Fibroblast of pulmonary artery (primary cell): ENCODE data around the gene IRAK2.

Experiments
- DNase-seq: peaks from one replicate; pipeline ENCODE4 v3.0.0-alpha.2; 2010; ENCODE audit warnings: low read depth
- H3K4me3 ChIP-seq: replicated peaks from 2 replicates; pipeline ENCODE4 v1.5.1; 2011; ENCODE audit warnings: low read depth, mild to moderate bottlenecking, control low read depth, low read length, moderate library complexity
- TF ChIP-seq, protein P1 (sequence below): IDR thresholded peaks from 2 replicates; pipeline ENCODE4 v1.5.1; 2011; ENCODE audit warnings: mild to moderate bottlenecking, control low read depth, low read length, inconsistent platforms; ENCODE audit errors: missing control alignments

The IRAK2 gene

DNA sequence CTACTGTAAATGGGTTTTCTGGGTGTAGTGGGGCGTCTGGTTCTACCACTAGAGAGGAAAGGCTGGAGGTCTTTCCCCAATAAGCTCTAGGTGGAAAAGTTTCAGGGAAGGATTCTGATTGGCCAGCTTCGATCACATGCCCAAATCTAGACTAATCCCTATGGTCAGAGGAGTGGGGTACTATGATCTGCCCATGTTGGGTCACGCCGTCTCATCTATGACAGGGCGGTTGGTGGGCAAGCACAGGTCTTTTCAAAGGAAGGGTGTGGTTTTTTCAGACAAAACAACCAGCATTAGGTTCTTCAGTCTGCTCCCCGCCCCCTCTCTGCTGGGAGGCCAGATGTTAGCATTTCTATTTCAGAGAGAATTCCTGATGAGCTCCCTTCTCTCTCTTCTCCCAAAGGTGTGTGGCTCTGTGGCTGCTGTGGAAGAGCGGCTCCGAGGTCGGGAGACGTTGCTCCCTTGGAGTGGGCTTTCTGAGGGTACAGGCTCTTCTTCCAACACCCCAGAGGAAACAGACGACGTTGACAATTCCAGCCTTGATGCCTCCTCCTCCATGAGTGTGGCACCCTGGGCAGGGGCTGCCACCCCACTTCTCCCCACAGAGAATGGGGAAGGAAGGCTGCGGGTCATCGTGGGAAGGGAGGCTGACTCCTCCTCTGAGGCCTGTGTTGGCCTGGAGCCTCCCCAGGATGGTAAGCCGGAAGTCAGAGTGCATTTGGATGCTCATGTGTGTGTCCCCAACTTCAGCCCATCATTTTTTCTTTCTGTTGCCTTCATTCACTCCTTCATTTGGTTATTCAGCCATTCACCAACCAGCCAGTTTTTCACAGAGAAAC, 73.8 kb downstream of the IRAK2 start:
- TF ChIP-seq, protein P1, sequence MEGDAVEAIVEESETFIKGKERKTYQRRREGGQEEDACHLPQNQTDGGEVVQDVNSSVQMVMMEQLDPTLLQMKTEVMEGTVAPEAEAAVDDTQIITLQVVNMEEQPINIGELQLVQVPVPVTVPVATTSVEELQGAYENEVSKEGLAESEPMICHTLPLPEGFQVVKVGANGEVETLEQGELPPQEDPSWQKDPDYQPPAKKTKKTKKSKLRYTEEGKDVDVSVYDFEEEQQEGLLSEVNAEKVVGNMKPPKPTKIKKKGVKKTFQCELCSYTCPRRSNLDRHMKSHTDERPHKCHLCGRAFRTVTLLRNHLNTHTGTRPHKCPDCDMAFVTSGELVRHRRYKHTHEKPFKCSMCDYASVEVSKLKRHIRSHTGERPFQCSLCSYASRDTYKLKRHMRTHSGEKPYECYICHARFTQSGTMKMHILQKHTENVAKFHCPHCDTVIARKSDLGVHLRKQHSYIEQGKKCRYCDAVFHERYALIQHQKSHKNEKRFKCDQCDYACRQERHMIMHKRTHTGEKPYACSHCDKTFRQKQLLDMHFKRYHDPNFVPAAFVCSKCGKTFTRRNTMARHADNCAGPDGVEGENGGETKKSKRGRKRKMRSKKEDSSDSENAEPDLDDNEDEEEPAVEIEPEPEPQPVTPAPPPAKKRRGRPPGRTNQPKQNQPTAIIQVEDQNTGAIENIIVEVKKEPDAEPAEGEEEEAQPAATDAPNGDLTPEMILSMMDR: no peak
- H3K4me3 ChIP-seq: no peak overlapping the region
- DNase-seq: no peak

DNA sequence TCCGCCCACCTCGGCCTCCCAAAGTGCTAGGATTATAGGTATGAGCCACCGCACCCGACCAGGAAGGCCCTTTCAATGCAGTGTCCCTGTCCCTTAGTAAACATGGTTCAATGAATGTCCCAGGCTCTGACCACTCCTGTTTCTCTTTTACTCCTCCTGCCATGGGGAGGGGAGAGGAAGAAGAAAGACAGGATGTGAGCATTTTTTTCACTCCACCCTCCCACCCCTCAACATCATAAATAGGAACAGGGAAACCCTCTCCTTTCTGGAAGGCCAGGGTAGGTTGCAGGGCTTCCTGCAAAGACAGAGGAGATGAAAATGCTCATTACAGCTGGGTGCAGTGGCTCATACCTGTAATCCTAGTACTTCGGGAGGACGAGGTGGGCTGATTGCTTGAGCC, 76.1 kb downstream of the IRAK2 start:
- DNase-seq: no peak
- TF ChIP-seq, protein P1: no peak
- no peak overlapping the region for H3K4me3 ChIP-seq

DNA sequence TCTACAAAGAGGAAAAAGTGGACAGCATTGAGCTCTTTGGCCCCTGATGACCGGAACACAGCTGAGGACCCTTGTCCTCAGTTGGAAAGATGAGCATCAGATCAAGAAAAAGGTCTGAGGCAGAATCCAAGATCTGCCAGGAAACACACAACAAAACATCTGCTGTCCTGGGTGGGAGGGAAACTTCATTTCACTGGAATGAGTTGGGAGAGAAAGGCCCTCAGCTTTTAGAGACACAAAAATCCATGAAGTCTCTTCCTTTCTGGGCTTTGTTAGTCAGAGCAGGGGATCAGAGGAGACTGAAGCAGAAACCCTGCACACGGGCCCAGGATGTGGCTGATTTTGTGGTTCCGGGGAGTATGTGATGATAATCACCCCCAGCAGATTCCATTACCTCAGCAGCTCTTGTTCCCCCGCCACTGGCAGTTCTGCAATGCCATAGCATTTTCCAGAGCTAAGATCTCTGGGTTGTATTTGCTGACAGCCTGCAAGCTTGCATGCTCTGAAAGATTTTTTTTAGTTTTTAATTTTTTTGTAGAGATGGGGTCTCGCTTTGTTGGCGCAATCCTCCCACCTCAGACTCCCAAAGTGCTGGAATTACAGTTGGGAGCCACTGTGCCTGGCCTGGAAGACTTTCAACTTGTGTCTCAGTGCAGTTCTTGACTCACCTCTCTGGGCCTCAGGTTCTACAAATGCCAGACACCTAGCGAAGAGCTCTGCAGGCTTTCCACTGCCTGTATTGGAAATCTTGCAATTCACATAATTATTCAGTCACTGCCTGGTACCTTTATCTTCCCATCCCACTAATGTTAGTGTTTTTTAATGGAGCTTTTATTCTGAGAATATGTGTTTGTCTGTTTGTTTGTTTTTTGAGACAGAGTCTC, 77.7 kb downstream of the IRAK2 start:
- DNase-seq: peak; percentile 31
- no peak overlapping the region for H3K4me3 ChIP-seq
- TF ChIP-seq, protein P1: no peak

DNA sequence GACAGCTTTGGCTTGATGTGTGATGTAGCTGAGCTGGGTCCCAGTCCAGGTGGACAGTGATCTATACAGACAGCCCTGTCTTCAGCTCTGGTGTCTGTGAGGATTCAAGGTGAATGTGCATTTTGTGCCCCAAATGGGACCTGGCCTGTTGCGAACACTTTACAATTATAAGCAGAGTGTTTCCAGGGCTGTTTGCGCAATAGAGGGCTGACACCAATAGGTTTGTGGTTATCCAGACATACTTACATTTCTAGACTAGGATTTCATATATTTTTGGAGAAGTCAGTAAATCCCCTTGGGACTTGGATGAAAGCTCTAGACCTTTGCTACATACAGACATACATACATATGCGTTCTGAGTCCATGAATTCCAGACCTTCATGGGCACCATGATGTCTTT, 79.3 kb downstream of the IRAK2 start:
- no peak for DNase-seq
- H3K4me3 ChIP-seq: no peak overlapping the region
- TF ChIP-seq, protein P1: no peak

DNA sequence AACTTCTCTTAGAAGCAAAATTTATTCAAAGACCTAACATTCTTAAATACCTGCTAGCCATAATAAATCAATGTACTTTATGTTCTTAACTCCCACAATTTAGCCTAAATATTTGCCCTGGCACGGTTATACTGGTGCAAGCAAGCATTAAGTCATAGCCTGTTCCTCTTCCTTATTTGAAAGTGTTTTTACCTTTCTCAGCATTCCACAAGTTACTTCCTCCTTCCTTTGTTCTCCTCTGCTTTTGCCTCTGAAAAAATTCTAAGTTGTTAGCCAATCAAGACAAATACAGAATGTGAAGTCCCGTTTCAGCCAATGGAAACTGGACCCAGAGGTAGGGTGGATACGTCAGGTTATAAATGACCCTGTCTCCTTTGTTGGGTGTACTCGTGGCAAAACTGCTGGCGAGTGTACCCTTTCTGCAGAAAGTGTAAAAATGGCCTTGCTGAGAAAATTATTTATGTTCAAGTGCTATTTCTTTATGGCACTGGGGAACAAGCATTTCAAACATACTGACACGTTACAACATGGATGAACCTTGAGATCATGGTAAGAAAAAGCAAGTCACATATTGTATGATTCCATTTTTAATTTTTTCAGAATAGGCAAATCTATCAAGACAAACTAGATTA, 80.5 kb downstream of the IRAK2 start:
- DNase-seq: no peak
- no peak overlapping the region for H3K4me3 ChIP-seq
- TF ChIP-seq, protein P1: no peak

DNA sequence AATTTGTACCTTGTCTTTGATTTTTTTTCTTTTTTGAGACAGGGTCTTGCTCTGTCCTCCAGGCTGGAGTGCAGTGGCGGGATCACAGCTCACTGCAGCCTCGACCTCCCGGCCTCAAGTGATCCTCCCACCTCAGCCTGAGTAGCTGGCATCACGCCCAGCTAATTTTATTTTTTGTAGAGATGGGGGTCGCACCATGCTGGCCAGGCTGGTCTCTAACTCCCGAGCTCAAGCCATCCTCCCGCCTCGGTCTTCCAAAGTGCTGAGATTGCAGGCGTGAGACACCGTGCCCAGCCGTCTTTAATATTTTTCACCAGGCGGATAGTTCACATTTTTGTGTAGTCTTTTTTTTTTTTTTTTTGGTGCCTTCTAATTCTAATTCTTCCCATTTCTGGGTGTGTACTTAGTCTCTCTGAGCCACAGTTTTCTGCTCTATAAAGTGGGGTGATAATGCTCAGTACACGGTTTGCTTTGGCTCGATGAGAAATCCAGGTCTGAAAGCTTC, 83.0 kb downstream of the IRAK2 start:
- peak overlapping the region; percentile 87 for H3K4me3 ChIP-seq
- DNase-seq: no peak
- TF ChIP-seq, protein P1: no peak
